Measurements from ENCODE around the gene ALDOB. TPM values are rescaled to one million over a fixed set of nuclear protein-coding genes. Genes with fewer than 3 reads are reported as not detected.
A peak's percentile ranks its signal among the peaks of the same experiment; 100 is the strongest.

The ALDOB gene
- total and polyA plus RNA-seq, 2 of the 13 experiments (the other 11 are each of a cell fraction or from before 2014, with no cell fraction given), result 0.29 to 0.97 TPM

GRCh38 chr9:101421653-101422065, 13.9 kb downstream of the ALDOB start (continued):
- TF ChIP-seq E2F2 (CRISPR knock-in tag; IDR thresholded peaks at IDR 0.05; ENCODE audit: borderline replicate concordance) (no peak), SKIL (CRISPR knock-in tag; IDR thresholded peaks at IDR 0.05; ENCODE audit: borderline replicate concordance) (peak; percentile 98), ZNF891 (CRISPR knock-in tag; IDR thresholded peaks at IDR 0.05) (no peak), E2F1 (CRISPR knock-in tag; IDR thresholded peaks at IDR 0.05) (peak; percentile 18; the same call in 1 of the 2 replicates), CSRNP1 (CRISPR knock-in tag; IDR thresholded peaks at IDR 0.05) (no peak), ZNF343 (CRISPR knock-in tag; IDR thresholded peaks at IDR 0.05) (no peak), ZNF263 (CRISPR knock-in tag; IDR thresholded peaks at IDR 0.05) (no peak), STAT6 (CRISPR knock-in tag; IDR thresholded peaks at IDR 0.05; ENCODE audit: borderline replicate concordance) (peak; percentile 50; the same call in 1 of the 2 replicates), ZNF20 (CRISPR knock-in tag; IDR thresholded peaks at IDR 0.05) (no peak), USF2 (IDR thresholded peaks at IDR 0.05; ENCODE audit: low read depth, low read length) (no peak), USF2 (CRISPR knock-in tag; IDR thresholded peaks at IDR 0.05; ENCODE audit: borderline replicate concordance) (no peak), MIXL1 (CRISPR knock-in tag; IDR thresholded peaks at IDR 0.05) (no peak; the same call in 1 of the 2 replicates), ZBTB49 (CRISPR knock-in tag; IDR thresholded peaks at IDR 0.05; ENCODE audit: borderline replicate concordance) (no peak), NONO (IDR thresholded peaks at IDR 0.05) (no peak), NONO (CRISPR knock-in tag; conservative IDR thresholded peaks at IDR 0.05) (no peak), SCMH1 (CRISPR knock-in tag; IDR thresholded peaks at IDR 0.05; ENCODE audit: borderline replicate concordance) (no peak)
